CD4-positive, alpha-beta T cell treated with Interleukin-17A for 4 hours (primary cell): ENCODE data around the gene NR4A1.

Source experiments
- DNase-seq: peaks from one replicate; pipeline ENCODE4 v3.0.0-alpha.2; 2020; ENCODE audit warnings: mixed read lengths

Gene NR4A1

DNA sequence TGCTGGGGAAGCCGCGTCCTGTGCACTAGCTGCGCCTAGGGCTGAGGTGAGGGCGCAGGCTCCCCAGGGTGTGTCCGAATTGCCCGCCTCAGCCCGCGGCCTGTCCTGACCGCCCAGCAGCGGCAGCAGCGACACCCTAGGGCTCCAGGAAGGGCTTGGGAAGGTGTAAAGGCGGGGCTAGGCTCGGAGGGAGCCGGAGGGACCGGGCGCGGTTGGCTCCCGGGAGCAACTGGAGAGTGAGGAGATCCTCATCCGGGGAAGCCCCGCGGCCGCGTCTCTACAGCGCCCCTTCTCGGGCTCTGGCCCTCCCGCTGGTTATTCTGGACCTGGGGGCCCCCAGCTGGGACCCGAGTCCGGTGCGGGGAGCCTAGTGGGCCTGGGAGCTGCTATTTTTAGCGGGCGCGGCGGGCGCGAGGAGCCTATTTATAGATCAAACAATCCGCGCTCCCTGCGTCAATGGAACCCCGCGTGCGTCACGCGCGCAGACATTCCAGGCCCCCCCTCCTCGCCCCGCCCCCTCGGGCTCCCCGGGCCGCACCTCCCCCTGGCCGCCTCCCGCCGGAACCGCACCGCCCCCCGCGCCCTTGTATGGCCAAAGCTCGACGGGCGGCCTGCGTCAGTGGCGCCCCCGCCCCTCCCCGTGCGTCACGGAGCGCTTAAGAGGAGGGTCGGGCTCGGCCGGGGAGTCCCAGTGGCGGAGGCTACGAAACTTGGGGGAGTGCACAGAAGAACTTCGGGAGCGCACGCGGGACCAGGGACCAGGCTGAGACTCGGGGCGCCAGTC is at the start of gene NR4A1:
TSS of gene NR4A1 (plus strand) at position 685 of the 784 bp plus-strand sequence. CDS start 2,887 bp downstream, outside the sequence.
- peak; percentile 100 for DNase-seq

DNA sequence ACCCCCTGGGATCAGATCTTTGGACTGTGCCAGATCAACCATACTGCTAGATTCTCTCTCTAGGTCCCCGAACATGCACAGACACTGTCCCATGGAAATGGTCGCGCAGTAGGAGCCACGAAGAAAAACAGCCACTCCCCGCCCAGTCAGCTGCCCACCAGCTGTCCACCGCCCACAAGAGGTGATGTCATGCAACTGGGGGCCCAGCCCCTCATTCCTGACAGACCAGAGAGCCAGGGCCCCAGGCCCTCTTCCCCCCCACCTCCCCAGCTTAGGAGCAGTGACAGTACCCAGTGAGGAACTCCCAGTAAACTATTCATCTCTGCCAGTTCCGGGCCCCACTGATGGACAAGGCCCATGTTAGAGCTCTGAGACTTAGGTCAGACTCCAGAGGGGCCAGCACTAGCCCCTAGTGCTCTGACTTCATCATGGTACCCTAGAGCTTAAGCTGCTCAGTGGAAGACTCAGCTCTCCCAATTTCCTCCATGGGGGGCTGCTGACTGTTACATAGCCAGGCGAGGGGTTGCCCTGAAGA is 48.2 kb upstream of the NR4A1 start:
- no peak for DNase-seq

DNA sequence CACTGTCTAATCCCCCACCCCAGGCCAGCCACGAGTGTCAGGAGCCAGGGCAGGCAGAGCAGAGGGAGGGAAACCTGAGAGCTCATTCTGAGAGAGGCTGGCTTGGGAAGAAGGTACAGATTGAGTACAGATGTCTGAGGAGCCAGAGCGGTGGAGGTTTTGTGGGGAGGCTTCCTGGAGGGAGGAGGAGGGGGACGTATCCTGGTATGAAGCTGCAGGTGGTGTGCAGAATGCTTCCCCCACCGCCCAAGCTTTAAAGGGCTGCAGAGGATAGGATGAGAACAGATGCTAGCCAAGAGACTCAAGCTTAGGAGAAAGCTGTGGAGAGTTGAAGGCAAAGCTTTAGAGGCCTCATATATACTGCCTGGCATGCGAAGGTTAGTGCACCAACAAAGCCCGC is 47.7 kb upstream of the NR4A1 start:
- DNase-seq = no peak

DNA sequence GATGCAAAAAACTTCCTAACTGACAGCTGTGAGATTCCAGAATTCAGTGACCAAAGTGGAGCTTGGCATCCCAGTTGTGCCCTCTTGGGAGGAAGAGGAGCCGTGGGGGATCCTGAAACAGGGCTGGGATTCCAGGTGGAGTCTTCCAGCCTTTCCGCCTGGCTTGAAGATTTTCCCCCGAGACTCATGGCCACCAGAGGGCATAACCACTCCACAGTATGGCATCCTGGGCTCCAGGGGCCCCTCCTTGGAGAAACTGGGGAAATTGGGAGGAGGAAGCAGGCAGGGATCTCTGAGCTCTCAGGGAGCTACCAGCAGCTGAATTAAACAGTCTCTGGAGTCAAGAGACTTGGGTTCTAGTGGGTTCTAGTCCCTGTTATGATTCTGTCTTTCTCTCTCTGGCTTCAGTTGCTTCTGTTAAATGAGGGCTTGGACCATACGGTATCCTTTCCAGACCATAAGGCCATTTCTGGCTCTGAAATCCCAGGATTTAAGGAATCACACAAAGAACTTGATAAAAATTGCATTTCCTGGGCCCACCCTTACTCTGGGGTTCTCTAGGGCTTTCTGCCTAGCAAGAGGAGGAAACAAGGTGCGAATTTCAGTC is 47.1 kb upstream of the NR4A1 start:
- DNase-seq = peak; percentile 52

DNA sequence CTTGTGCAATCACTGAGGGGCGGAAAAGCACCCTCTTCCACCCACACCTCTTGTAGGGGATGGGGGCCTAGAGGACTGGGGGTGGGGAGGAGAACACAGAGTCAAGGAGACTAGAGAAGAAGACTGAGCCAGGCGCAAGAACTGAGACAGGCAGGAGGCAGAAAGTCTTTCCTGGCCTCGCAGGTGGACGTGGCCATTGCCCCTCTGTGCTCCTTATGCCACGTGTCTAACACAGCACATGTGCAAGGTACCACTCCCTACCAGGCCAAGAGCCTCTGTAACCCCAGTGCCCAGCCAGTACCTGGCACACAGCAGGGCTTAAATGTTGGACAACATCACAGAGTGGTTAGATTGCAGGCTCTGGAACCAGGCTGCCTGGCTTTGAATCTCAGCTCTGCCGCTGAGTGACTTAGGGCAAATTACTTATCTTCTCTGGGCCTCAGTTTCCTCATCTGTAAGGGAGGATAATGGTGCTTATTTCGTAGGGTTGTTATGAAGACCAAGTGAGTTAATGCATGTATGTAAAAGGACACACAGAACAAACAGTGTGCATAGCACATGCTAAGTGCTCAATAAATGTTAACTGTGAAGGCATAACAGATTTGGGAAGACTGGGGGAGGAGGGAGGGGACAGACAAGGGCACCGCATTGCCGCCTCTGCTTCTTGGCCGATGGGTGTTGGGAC is 45.9 kb upstream of the NR4A1 start:
- DNase-seq = no peak

DNA sequence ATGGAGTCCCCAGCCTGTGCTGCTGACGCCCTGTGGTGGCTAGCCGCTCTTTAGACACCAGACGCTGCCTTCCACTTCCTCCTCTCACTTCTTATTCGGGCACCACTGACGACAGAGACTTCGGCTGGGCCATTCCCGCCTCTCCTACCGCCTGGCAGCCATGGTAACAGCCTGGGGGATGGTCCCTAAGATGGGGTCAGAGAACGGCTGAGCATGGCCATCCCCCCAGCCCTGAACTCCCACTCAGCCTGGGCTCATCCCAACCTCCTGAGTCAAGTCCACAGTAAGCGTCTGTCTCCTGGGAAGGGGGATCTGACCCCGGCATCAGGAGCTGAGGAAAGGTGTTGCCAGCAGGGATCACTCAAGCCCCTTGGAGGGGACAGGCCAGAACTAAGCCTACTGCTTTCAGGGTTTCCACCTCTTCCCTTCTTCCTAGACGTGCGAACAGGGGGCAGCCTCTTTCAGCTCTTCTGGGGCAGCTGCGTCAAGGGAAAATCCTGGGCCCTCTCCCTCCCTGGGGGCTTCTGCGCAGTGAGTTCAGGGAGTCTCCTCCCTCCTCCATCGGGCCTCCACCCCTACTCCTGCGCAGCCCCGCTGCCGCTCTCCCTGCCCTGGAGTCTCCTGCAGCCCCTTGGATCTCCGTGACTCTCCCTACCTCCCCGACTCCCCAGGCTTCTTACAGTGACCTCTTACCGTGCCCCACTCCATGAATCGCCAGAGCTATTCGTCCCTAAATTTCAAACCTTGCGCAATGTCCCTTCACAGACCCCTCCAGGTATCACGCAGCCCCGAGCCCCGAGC is 45.1 kb upstream of the NR4A1 start:
- peak; percentile 10 for DNase-seq

DNA sequence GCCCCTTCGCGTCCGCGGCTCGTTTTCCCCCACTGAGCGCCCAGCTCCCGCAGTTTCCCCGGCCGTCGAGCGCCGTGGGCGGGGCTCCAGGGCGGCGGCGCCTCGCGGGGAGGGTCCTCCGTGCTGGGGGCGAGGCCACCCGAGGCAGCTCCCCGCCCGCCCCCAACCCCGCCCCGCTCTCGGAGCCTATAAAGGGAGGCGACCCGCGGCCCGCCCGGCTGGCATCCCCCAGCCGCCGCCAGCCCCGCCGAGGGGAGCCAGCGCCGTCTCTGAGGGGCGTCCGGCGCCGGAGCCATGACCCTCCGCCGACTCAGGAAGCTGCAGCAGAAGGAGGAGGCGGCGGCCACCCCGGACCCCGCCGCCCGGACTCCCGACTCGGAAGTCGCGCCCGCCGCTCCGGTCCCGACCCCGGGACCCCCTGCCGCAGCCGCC is 44.5 kb upstream of the NR4A1 start, which contains the start of gene TAMALIN:
TSS of gene TAMALIN (plus strand) at position 221 of the 432 bp plus-strand sequence. CDS start at position 295, 74 bp downstream.
- DNase-seq = peak; percentile 90

DNA sequence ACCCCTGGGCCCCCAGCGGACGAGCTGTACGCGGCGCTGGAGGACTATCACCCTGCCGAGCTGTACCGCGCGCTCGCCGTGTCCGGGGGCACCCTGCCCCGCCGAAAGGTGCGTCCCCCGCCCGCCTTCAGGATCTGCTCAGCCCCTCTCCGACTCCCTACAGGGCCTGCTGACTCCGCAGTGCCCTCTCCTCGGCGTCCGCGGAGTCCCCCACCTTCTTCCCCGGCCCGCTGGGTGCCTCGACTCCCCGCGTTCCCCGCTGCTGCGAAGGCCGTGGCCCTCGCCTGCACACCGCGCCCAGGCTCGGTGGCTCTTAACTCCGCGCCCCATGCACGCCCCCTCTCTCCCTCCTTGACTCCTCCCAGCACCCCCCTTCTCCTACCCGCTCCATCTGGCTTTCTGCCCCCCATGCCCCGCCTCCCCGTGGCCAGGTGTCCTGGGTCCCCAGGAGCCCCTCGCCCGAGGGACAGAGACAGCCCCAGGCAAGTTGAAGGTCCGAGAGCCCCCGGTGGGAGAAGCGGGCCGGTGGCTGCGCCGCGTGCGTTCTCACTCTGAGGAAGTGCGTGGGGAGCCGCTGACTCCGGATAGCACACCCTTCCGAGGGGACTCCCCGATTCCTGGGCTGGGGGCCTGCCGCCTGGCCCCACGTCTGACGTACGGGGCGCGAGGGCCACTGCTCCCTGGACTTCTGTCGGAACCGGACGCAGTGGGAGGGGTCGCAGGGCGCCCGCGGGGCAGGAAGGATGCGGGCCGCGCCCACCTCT is 43.9 kb upstream of the NR4A1 start:
- peak; percentile 65 for DNase-seq

DNA sequence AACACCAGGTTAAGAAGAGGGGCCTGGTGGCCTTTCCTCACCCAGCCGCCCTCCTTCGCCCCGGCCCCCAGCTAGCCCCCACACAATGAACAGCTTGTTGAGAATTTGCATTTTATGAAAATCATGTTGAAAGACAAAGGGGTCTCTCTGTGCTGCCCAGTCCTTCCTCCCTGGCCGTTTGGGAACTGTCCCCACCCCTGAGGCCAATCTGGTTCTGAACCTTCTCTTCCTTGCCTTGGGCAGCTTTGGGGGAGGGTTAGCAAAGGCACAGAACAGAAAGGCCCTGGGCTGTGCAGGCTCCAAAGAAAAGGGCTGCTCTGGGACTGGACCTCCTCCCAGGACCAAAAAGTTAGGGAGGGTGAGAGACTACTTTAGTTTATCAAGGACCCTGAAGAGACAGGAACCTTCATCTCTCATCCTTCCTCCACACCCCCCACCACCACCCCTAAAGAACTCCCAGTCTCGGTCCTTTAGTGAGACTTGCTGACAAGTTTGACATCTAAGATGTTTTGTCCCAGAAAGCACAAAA is 43.2 kb upstream of the NR4A1 start:
- DNase-seq = no peak

DNA sequence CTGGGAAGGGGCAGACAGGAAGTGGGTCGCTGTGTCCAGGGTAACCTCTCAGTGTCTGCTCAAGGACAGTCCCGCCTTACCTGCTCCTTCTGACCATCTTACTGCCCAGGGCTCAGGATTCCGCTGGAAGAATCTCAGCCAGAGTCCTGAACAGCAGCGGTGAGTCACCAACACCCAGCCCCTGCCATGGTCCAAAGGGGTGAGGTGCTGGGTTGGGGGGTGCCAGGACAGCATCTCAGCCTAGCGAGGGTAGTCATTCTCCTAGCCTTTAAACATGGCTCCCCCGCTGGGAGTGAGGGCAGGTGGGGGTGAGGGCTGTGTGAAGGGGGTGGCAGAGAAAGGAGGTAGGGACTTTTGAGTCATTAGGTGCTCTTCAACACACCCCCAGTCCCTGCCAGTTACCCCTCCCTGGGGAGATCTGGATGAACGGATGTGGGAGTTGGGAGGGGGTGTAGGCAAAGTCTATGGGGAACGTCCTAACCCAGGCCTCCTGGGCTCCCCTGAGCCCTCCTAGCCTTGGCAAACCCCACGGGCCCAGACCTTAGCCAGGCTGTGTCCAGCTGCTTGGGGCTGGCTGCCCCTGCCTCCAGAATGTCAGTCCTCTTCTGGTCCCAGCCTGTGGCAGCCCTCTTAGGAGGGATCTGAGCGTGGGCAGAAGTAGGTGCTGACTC is 42.0 kb upstream of the NR4A1 start:
- no peak for DNase-seq

DNA sequence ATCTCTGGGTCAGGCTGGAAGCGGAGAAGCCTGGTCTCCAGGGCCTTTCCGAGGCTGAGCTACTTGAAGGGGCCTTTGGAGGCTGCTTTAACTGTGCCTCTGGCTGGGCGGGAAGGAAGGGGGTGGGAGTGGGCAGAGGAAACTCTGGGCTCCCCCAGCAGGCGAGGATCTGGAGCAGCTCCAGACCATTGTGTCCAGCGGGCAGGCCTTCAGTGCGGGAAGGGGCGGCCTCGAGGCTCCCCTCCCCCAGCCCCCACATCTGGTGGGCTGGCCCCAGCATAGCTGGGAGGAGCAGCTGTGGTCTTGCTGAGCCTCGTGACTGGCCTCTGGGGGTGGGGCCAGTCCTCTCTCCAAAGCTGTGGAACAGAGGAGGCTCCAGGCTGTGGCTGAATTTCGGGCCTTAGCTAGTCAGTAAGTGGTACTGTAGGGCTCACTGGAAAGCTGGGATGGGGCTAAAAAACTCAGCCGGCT is 41.1 kb upstream of the NR4A1 start:
- DNase-seq = no peak

DNA sequence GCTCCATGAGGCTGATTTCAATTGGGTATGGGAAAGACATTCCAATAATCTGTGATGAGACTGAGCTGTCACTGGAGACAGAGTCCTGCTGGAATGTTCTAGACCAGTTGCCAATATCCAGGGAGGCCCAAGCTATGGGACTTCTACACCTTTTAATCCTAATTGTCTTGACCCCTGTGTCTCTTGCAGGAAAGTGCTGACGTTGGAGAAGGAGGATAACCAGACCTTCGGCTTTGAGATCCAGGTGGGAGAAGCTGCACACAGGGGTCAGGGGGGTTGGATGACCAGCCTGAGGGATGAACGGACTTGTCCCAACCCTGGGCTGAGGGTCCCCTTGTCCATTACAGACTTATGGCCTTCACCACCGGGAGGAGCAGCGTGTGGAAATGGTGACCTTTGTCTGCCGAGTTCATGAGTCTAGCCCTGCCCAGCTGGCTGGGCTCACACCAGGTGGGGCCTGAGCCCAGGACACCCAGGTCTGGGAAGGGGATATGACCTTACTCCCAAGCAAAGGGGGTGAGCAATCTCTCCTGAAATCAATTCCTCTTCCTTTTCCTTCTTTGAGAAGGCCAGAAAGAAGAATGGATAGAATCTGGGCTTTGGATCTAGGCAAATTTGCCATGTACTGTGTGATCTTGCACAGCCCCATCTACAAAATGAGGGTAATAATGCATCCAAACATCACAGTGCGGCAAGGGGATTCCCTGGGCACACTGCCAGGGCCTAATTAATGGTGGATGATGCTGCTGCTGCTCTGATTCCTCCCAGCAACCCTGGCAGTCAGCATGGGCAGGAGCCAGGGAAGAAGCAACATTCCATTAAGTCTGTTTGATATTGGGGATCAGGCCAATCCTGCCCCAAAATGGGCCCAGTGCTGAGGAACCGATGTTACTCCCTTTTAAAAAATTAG is 40.3 kb upstream of the NR4A1 start:
- no peak for DNase-seq

DNA sequence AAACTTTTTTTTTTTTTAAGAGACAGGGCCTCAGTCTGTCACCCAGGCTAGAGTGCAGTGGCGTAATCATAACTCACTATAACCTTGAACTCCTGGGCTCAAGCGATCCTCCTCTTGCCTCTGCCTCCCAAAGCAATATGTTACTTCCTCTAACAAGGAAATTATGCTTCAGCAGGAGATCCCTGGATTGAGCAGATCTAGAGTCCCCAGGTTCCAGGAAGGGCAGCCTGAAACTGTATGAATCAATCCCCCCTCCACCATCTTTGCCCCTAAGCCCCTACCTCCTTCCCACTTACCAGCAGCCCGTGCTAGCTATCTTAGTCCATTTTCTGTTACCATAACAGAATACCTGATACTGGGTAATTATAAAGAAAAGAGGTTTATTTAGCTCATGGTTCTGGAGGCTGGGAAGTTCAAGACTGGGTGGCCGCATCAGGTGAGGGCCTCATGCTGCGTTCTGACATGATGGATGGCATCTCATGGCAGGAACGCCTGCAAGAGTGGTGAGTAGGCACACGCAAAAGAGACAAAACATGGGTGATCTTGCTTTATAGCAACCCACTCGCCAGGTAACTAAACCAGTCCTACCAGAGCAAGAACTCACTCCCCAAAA is 39.5 kb upstream of the NR4A1 start:
- no peak for DNase-seq

DNA sequence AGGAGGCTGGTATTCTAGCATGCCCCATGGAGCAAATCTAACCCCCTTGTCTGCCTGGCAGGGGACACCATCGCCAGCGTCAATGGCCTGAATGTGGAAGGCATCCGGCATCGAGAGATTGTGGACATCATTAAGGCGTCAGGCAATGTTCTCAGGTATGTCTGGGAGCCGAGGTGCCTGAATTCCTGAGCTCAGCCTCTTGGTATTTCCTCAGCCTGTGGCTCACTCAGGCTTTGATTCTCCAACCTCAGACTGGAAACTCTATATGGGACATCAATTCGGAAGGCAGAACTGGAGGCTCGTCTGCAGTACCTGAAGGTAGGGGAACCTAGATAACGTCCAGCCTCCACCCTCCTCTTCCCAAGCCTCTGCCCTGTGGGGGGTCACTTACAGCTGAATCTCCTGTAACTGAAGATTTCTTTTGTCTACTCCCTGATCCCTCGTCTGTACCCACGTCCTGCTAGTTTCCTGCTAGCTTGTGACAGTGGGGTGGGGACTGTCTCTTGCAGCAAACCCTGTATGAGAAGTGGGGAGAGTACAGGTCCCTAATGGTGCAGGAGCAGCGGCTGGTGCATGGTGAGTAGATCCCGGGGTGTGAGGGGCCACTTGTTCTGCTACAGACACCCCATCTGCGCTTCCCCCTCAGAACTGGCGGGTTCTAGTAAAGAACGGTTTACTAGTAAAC is 37.5 kb upstream of the NR4A1 start:
- DNase-seq = no peak

DNA sequence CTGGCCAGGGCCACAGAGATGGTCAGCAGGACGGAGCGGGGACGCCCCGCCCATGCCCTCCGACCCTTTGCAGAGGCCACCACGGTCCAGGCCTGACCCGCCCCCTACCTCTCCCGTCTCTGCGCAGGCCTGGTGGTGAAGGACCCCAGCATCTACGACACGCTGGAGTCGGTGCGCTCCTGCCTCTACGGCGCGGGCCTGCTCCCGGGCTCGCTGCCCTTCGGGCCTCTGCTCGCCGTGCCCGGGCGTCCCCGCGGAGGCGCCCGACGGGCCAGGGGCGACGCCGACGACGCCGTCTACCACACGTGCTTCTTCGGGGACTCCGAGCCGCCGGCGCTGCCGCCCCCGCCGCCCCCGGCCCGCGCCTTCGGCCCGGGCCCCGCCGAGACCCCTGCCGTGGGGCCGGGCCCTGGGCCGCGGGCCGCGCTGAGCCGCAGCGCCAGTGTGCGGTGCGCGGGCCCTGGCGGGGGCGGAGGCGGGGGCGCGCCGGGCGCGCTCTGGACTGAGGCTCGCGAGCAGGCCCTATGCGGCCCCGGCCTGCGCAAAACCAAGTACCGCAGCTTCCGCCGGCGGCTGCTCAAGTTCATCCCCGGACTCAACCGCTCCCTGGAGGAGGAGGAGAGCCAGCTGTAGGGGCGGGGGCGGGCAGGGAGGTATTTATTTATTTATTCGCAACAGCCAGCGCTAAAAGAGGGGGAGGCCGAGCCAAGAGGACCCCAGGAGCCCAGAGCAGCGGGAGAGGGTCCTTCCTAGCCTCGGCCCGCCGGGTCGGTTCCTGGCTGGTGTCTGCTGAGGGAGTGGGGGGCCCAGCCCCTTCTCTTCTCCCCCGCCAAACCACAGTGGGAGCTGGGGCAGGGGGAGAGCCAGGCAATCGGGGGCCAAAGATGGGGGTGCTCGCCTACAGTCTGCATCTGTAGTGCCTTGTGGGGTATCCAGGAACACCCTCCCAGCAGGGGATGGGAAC is 36.4 kb upstream of the NR4A1 start:
- no peak for DNase-seq

DNA sequence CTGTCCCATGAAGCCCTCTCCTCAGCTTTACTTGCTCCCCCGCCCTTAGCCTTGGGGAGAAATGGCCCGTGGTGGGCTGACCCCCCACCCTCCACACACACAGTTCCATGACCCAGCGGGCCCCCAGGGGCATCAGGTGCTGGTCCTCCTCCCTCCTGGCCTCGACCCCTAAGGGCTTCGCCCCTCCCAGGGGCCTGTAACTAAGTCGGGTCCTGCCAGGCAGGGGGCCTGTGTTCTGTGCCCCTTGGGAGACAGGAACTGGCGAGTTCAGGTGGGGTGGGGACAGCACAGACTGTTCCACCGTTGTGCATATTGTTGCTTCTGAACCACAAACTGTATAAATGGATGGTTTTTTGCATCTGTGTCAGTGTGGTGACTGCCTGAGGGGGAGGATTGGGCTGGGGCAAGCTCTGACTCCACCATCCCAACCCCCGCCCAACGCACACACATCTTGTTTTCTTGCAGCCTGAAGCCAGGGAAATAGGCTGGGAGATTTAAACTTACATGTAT is 35.7 kb upstream of the NR4A1 start:
- DNase-seq = no peak

DNA sequence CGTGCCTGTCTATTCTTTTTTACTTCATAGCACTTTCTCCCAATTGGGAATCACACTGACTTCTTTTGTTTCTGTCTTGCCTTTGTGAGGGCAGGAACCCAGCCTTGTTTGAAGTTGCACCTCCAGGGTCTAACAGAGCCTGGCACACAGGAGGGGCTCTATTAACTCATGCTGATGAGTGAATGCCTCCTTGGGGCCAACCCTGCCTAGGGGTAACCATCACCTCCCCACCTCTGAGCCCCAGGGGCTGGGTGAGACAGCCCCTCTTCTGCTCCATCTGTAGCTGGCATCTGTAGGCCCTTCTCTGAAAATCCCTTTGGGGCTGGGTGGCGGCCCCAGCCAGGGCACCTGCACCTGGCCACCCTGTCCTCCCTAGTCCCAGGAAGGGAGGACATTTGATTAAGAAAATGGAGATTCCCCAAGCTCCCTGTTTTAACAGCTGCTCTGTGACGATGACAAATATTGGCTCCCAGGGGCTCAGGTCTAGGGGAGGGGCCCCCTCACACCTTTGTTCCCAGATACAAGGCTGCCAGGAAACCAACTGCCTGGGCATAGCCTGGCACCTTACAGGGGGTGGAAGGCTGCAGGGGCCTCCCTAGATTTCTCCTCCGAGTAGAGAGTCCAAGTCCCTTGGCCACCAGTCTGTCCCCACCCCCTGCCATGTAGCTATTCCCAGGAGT is 32.7 kb upstream of the NR4A1 start:
- DNase-seq = no peak
